HepG2 (cell line): ENCODE data around the gene FBN2. TPM values are rescaled to one million over a fixed set of nuclear protein-coding genes. Genes with fewer than 3 reads are reported as not detected.
A peak's percentile ranks its signal among the peaks of the same experiment; 100 is the strongest.

Experiments
- ATAC-seq: fragments of 200-7000 bp; cut with Tn5 transposase; 3 replicates; pipeline ENCODE4 v1.9.1; 2020; ENCODE audit warnings: mild to moderate bottlenecking, moderate library complexity
- BruUV-seq: library from RNA; stranded (reverse); fragments of 400-500 nt; replicated peaks from 2 replicates; lab custom pipeline; 2021; lab: Mats Ljungman, UMichigan
- CTCF ChIA-PET: fragments of 300-600 bp; formaldehyde crosslinking; extraction: SDS; loops from one replicate; lab custom pipeline; 2021; ENCODE audit warnings: low total read pairs, inconsistent platforms, low intra/inter-chr PET ratio; lab: Yijun Ruan, JAX
- POLR2A ChIA-PET: fragments of 350-600 bp; sonication (Branson Sonifier 250); formaldehyde crosslinking; loops from one replicate; lab custom pipeline; 2020; ENCODE audit warnings: antibody characterized with exemption, inconsistent platforms; lab: Yijun Ruan, JAX
- DNase-seq: peaks from one replicate; pipeline ENCODE4 v3.0.0-alpha.2; 2015; ENCODE audit warnings: low spot score
- FAIRE-seq: peaks from 3 replicates; lab custom pipeline; 2011; peaks lifted over from hg19 to GRCh38; lab: Jason Lieb, UNC
- H2AFZ ChIP-seq: one replicate; pipeline ENCODE4 v1.6.1; 2011; ENCODE audit warnings: low read length, inconsistent platforms
- H3K27ac ChIP-seq: fragments of 300-600 bp; 3 replicates; pipeline ENCODE4 v1.8.0; 2011; ENCODE audit warnings: mixed run types, mild to moderate bottlenecking, mixed read lengths, low read length, inconsistent platforms; ENCODE audit not compliant: insufficient read depth; ENCODE audit errors: extremely low read length
- H3K27me3 ChIP-seq, 2 experiments: fragments of 200-600 bp in 1 of 2; 2 replicates in 1 of 2; 3 replicates in 1 of 2; pipeline versions ENCODE4 v1.6.0 to v1.8.0; 2011; ENCODE audit warnings: low read length in 2 of 2, mild to moderate bottlenecking in 2 of 2, moderate library complexity in 2 of 2, inconsistent platforms in 1 of 2; ENCODE audit not compliant: insufficient read depth in 2 of 2, control insufficient read depth in 1 of 2
- H3K36me3 ChIP-seq, 2 experiments: fragments of 200-600 bp in 1 of 2; replicated peaks in 1 of 2; 2 replicates in 1 of 2; 3 replicates in 1 of 2; pipeline versions ENCODE4 v1.5.1 to v1.8.0; 2011; ENCODE audit warnings: low read length in 2 of 2, inconsistent platforms in 1 of 2; ENCODE audit not compliant: insufficient read depth in 2 of 2, control insufficient read depth in 1 of 2
- H3K4me1 ChIP-seq: 2 replicates; pipeline ENCODE4 v1.5.1; 2012; ENCODE audit warnings: low read length, inconsistent platforms; ENCODE audit not compliant: insufficient read depth
- H3K4me2 ChIP-seq: 2 replicates; pipeline ENCODE4 v1.6.0; 2011; ENCODE audit warnings: low read depth, low read length, inconsistent platforms
- H3K4me3 ChIP-seq, 3 experiments: fragments of 200-600 bp in 1 of 3; sonication (generic), shearing (Covaris generic) in 1 of 3; replicated peaks in 1 of 3; 2 replicates each; pipeline ENCODE4 v1.5.1; 2011 to 2016; ENCODE audit warnings: low read length in 3 of 3, inconsistent platforms in 2 of 3, low read depth in 2 of 3, mild to moderate bottlenecking in 2 of 3, control low read depth in 1 of 3, mixed read lengths in 1 of 3; ENCODE audit not compliant: insufficient read depth in 1 of 3
- H3K79me2 ChIP-seq: one replicate; pipeline ENCODE4 v1.6.1; 2011; ENCODE audit warnings: low read length, inconsistent platforms; ENCODE audit not compliant: insufficient read depth
- H3K9ac ChIP-seq: 2 replicates; pipeline ENCODE4 v1.6.0; 2011; ENCODE audit warnings: mild to moderate bottlenecking, low read depth, low read length, inconsistent platforms; ENCODE audit not compliant: insufficient read depth
- H3K9me3 ChIP-seq: 2 replicates; pipeline ENCODE4 v1.5.1; 2012; ENCODE audit warnings: mild to moderate bottlenecking, low read length
- H4K20me1 ChIP-seq: 2 replicates; pipeline ENCODE4 v1.6.0; 2011; ENCODE audit warnings: inconsistent platforms, mild to moderate bottlenecking, low read length, moderate library complexity; ENCODE audit not compliant: insufficient read depth
- ARID2 ChIP-seq: sonication (generic); formaldehyde crosslinking; IDR thresholded peaks from 2 replicates; pipeline ENCODE4 v1.8.1; 2022; ENCODE audit warnings: mild to moderate bottlenecking, missing genetic modification reagents, borderline replicate concordance
- ATM ChIP-seq: fragments of 450-650 bp; IDR thresholded peaks from 2 replicates; pipeline ENCODE4 v1.7.1; 2017; ENCODE audit warnings: mild to moderate bottlenecking, borderline replicate concordance
- GLI4 ChIP-seq: sonication (generic); formaldehyde crosslinking; IDR thresholded peaks from 2 replicates; pipeline ENCODE4 v1.5.1; 2020; ENCODE audit warnings: missing genetic modification reagents, mild to moderate bottlenecking, moderate library complexity, borderline replicate concordance
- GRHL1 ChIP-seq: sonication (generic); formaldehyde crosslinking; conservative IDR thresholded peaks from 2 replicates; pipeline ENCODE4 v1.8.0; 2022; ENCODE audit warnings: missing genetic modification reagents
- JUNB ChIP-seq: sonication (generic); formaldehyde crosslinking; IDR thresholded peaks from 2 replicates; pipeline ENCODE4 v1.8.0; 2022; ENCODE audit warnings: missing genetic modification reagents, mild to moderate bottlenecking, borderline replicate concordance
- MAFF ChIP-seq: IDR thresholded peaks from 2 replicates; pipeline ENCODE4 v1.6.1; 2011; ENCODE audit warnings: low read depth, low read length, improper control_type of control experiment
- MAFK ChIP-seq, 2 experiments: IDR thresholded peaks in 1 of 2; conservative IDR thresholded peaks in 1 of 2; 2 replicates each; pipeline ENCODE4 v1.6.1; 2011; ENCODE audit warnings: improper control_type of control experiment in 2 of 2, low read length in 2 of 2
- MXI1 ChIP-seq: IDR thresholded peaks from 3 replicates; pipeline ENCODE4 v1.6.1; 2012; ENCODE audit warnings: low read depth, low read length, inconsistent platforms, borderline replicate concordance
- RAD51 ChIP-seq: fragments of 450-650 bp; IDR thresholded peaks from 2 replicates; pipeline ENCODE4 v1.6.1; 2016; ENCODE audit warnings: borderline replicate concordance
- ZBTB39 ChIP-seq: sonication (generic); formaldehyde crosslinking; IDR thresholded peaks from 2 replicates; pipeline ENCODE4 v1.5.0; 2020; ENCODE audit warnings: missing genetic modification reagents
- ZNF687 ChIP-seq: sonication (generic); formaldehyde crosslinking; IDR thresholded peaks from 2 replicates; pipeline ENCODE4 v1.5.1; 2020; ENCODE audit warnings: mild to moderate bottlenecking, missing genetic modification reagents, moderate library complexity
- WGBS: methylation state at CpG from one replicate; pipeline ENCODE4 v1.1.6; 2017; ENCODE audit warnings: low lambda C conversion rate; 5-methylcytosine and 5-hydroxymethylcytosine counted together
- in situ Hi-C: cut with HindIII; loops from 2 replicates; pipeline ENCODE4 v1.10.0; 2017; ENCODE audit warnings: low pct_unique_long_range_greater_than_20kb; ENCODE audit not compliant: extremely low pct_ligation_motif_present
- intact Hi-C: fragments of 100-400 bp; cut with micrococcal nuclease; formaldehyde crosslinking; loops from one replicate; pipeline ENCODE4 v1.10.0; 2022; ENCODE audit not compliant: unreplicated experiment
- polyA plus RNA-seq, 8 experiments: library from polyadenylated mRNA; depleted of rRNA in 3 of 8; stranded (reverse) in 7 of 8; unstranded in 1 of 8; fragments of >200 nt; fragmentation: Illumina TruSeq in 4 of 8; extraction: Trizol in 4 of 8; gene quantifications; 2 replicates each; pipeline versions ENCODE4 v1.2.1 to v1.2.3, GENCODE V29; 2011 to 2016; ENCODE audit warnings: low read depth in 4 of 8, missing spikeins in 1 of 8, mixed read lengths in 1 of 8; ENCODE audit not compliant: insufficient read depth in 1 of 8
- total RNA-seq, 5 experiments: library from RNA; depleted of rRNA; stranded (reverse); fragments of >200 nt; fragmentation: Illumina TruSeq; extraction: Trizol; gene quantifications; 2 replicates each; pipeline ENCODE4 v1.2.3, GENCODE V29; 2016; ENCODE audit warnings: low read depth in 1 of 5

FBN2 gene
- total and polyA plus RNA-seq, 2 of the 13 experiments (the other 11 are each of a cell fraction or from before 2014, with no cell fraction given), result not detected

GRCh38 chr5:128512894-128513293 is 25.2 kb downstream of the FBN2 start (continued):
- TF ChIP-seq ATM (no peak), JUNB (CRISPR knock-in tag) (no peak), ZNF687 (CRISPR knock-in tag) (no peak), ARID2 (CRISPR knock-in tag) (no peak), GRHL1 (CRISPR knock-in tag) (no peak)

GRCh38 chr5:128506643-128507042 is 31.4 kb downstream of the FBN2 start:
- H3K4me2 ChIP-seq, result no peak overlapping the region
- no TSS peak for BruUV-seq
- H3K9me3 ChIP-seq, result peaks cover 26% of the 10 kb centered on the region
- FAIRE-seq, result no peak
- intact Hi-C loops, result no loop called here
- H3K9ac ChIP-seq, result no peak overlapping the region
- in situ Hi-C loops, result no loop called here
- TF ChIP-seq MAFF (peak; percentile 67), RAD51 (no peak), MAFK (conservative IDR thresholded peaks at IDR 0.05 in 1 of 2, IDR thresholded peaks at IDR 0.05 in 1 of 2; ENCODE audit: low read length in 2 of 2) (peak; percentile 63 to 82), GLI4 (CRISPR knock-in tag) (no peak), ZBTB39 (CRISPR knock-in tag) (no peak), MXI1 (no peak)
- H3K79me2 ChIP-seq, result no peaks in the 10 kb centered on the region
- H4K20me1 ChIP-seq, result no peaks in the 10 kb centered on the region
- no peak overlapping the region for H2AFZ ChIP-seq
- H3K27ac ChIP-seq, result no peak overlapping the region
- H3K4me1 ChIP-seq, result no peaks in the 10 kb centered on the region
- H3K27me3 ChIP-seq, result no peaks in the 10 kb centered on the region
- ATAC-seq, result no peak
- no peaks in the 10 kb centered on the region for H3K36me3 ChIP-seq
- ChIA-PET POLR2A (no interaction called here), CTCF (no interaction called here)
- WGBS, result 7% methylated on average over 2 of the region's 2 CpGs
- DNase-seq, result no peak
- H3K4me3 ChIP-seq, result no peak overlapping the region
